SK-N-SH (cell line): ENCODE measurements around the gene ZC3H8.

ENCODE experiments used
- CHD2 ChIP-seq: fragments of 150-350 bp; IDR thresholded peaks from 2 replicates; pipeline ENCODE4 v1.6.1; 2018; ENCODE audit warnings: low read length; ENCODE audit not compliant: partially characterized antibody
- ELF1 ChIP-seq: IDR thresholded peaks from 2 replicates; pipeline ENCODE4 v1.4.0; 2012
- POLR2AphosphoS5 ChIP-seq: IDR thresholded peaks from 2 replicates; pipeline ENCODE4 v1.6.1; 2012; ENCODE audit warnings: low read depth, low read length
- RAD21 ChIP-seq: IDR thresholded peaks from 2 replicates; pipeline ENCODE4 v1.6.1; 2012; ENCODE audit warnings: mild to moderate bottlenecking, low read length
- RFX5 ChIP-seq: IDR thresholded peaks from 2 replicates; pipeline ENCODE4 v1.6.1; 2012; ENCODE audit warnings: mild to moderate bottlenecking, improper control_type of control experiment, low read length
- TEAD4 ChIP-seq: IDR thresholded peaks from 2 replicates; pipeline ENCODE4 v1.4.0; 2012; ENCODE audit warnings: mild to moderate bottlenecking, borderline replicate concordance; ENCODE audit not compliant: insufficient read depth
- YY1 ChIP-seq: IDR thresholded peaks from 2 replicates; pipeline ENCODE4 v1.4.0; 2012; ENCODE audit warnings: low read depth, mild to moderate bottlenecking
- TF ChIP-seq, protein P1 (sequence below): fragments of 200-600 bp; sonication (generic); IDR thresholded peaks from 2 replicates; pipeline ENCODE4 v1.6.1; 2017; ENCODE audit warnings: antibody characterized with exemption, mild to moderate bottlenecking, moderate library complexity
- TF ChIP-seq, protein P2 (sequence below): fragments of 150-350 bp; IDR thresholded peaks from 2 replicates; pipeline ENCODE4 v1.6.1; 2016; ENCODE audit warnings: mild to moderate bottlenecking, low read depth, low read length
- TF ChIP-seq, protein P3 (sequence below): IDR thresholded peaks from 2 replicates; pipeline ENCODE4 v1.4.0; 2012; ENCODE audit warnings: low read depth
- TF ChIP-seq, protein P4 (sequence below): fragments of 150-350 bp; IDR thresholded peaks from 2 replicates; pipeline ENCODE4 v1.6.1; 2017; ENCODE audit warnings: antibody characterized with exemption, low read length, low read depth, borderline replicate concordance
- TF ChIP-seq, protein P5 (sequence below): IDR thresholded peaks from 2 replicates; pipeline ENCODE4 v1.4.0; 2012; ENCODE audit warnings: low read depth, borderline replicate concordance

DNA sequence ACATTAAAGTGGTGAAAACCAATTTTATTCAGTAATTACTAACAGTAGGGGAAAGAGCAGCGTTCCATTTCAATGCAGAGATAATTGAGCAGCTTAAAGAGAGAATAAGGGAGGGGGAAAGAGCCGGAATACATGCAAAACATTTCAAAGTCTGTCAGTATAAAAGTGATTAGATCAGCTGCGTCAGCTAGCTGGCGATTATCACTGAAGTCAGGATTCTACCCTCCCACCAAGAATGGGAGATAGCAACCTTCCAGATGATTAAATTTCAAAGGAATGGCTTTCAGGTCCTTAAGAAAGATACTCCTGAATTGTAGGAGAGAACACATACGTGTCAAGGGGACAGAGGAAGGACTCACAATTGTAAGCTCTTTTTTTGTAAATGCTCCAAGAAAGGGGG, 17.8 kb upstream of the ZC3H8 start:
- TF ChIP-seq RFX5 (no peak), YY1 (no peak), ELF1 (no peak), RAD21 (no peak), TEAD4 (no peak), CHD2 (no peak), POLR2AphosphoS5 (no peak)
- TF ChIP-seq, protein P1, sequence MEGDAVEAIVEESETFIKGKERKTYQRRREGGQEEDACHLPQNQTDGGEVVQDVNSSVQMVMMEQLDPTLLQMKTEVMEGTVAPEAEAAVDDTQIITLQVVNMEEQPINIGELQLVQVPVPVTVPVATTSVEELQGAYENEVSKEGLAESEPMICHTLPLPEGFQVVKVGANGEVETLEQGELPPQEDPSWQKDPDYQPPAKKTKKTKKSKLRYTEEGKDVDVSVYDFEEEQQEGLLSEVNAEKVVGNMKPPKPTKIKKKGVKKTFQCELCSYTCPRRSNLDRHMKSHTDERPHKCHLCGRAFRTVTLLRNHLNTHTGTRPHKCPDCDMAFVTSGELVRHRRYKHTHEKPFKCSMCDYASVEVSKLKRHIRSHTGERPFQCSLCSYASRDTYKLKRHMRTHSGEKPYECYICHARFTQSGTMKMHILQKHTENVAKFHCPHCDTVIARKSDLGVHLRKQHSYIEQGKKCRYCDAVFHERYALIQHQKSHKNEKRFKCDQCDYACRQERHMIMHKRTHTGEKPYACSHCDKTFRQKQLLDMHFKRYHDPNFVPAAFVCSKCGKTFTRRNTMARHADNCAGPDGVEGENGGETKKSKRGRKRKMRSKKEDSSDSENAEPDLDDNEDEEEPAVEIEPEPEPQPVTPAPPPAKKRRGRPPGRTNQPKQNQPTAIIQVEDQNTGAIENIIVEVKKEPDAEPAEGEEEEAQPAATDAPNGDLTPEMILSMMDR, result no peak
- TF ChIP-seq, protein P2, sequence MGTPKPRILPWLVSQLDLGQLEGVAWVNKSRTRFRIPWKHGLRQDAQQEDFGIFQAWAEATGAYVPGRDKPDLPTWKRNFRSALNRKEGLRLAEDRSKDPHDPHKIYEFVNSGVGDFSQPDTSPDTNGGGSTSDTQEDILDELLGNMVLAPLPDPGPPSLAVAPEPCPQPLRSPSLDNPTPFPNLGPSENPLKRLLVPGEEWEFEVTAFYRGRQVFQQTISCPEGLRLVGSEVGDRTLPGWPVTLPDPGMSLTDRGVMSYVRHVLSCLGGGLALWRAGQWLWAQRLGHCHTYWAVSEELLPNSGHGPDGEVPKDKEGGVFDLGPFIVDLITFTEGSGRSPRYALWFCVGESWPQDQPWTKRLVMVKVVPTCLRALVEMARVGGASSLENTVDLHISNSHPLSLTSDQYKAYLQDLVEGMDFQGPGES, result no peak
- TF ChIP-seq, protein P3, sequence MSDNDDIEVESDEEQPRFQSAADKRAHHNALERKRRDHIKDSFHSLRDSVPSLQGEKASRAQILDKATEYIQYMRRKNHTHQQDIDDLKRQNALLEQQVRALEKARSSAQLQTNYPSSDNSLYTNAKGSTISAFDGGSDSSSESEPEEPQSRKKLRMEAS, result no peak
- TF ChIP-seq, protein P4, sequence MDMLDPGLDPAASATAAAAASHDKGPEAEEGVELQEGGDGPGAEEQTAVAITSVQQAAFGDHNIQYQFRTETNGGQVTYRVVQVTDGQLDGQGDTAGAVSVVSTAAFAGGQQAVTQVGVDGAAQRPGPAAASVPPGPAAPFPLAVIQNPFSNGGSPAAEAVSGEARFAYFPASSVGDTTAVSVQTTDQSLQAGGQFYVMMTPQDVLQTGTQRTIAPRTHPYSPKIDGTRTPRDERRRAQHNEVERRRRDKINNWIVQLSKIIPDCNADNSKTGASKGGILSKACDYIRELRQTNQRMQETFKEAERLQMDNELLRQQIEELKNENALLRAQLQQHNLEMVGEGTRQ, result no peak
- TF ChIP-seq, protein P5, sequence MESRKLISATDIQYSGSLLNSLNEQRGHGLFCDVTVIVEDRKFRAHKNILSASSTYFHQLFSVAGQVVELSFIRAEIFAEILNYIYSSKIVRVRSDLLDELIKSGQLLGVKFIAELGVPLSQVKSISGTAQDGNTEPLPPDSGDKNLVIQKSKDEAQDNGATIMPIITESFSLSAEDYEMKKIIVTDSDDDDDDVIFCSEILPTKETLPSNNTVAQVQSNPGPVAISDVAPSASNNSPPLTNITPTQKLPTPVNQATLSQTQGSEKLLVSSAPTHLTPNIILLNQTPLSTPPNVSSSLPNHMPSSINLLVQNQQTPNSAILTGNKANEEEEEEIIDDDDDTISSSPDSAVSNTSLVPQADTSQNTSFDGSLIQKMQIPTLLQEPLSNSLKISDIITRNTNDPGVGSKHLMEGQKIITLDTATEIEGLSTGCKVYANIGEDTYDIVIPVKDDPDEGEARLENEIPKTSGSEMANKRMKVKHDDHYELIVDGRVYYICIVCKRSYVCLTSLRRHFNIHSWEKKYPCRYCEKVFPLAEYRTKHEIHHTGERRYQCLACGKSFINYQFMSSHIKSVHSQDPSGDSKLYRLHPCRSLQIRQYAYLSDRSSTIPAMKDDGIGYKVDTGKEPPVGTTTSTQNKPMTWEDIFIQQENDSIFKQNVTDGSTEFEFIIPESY, result no peak
